ENCODE results near the gene SH2D3C. TPM values are rescaled to one million over a fixed set of nuclear protein-coding genes. Genes with fewer than 3 reads are reported as not detected.

Gene SH2D3C
- total and polyA plus RNA-seq, 12 donors = 2.1 to 27.1 (median 10.3) TPM

DNA sequence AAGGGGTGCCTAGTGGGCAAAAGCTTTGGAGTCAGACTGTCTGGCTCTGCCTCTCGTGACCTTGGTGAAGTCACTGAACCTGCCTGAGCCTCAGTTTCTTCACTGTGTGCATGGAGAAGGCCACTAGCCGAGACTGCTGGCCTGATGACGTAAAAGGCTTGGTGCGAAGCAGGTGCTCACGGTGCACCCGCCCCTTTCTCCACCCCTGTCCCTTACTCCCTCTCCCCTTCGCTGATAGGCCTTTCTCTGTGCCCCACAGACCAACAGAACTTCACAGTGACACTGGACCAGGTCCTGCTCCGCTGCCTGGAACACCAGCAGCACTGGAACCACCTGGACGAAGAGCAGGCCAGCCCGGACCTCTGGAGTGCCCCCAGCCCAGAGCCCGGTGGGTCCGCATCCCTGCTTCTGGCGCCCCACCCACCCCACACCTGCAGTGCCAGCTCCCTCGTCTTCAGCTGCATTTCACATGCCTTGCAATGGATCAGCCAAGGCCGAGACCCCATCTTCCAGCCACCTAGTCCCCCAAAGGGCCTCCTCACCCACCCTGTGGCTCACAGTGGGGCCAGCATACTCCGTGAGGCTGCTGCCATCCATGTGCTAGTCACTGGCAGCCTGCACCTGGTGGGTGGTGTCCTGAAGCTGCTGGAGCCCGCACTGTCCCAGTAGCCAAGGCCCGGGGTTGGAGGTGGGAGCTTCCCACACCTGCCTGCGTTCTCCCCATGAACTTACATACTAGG lies 34.6 kb upstream of the SH2D3C start:
- WGBS, 4 donors = 82 to 91% (median 89%) methylated on average over 6 to 19 of the region's 19 CpGs
- DNase-seq = peak in 1 of 7 donors; percentile 15
- peaks cover 0 to 30% of the 10 kb centered on the region in 2 donors for H3K4me1 ChIP-seq (replicated peaks in 1 of 2)
- no peaks in the 10 kb centered on the region for H3K9me3 ChIP-seq (replicated peaks in 1 of 3)
- peaks cover 0 to 85% of the 10 kb centered on the region in 2 donors for H3K36me3 ChIP-seq (replicated peaks in 1 of 2)
- no peak overlapping the region for H3K27ac ChIP-seq
- no peak overlapping the region for H3K4me3 ChIP-seq
- intact Hi-C loops (cut with DNase I) = no loop called here
- no peaks in the 10 kb centered on the region for H3K27me3 ChIP-seq
- TF ChIP-seq POLR2A (IDR thresholded peaks at IDR 0.05) = no peak
- TF ChIP-seq, protein P1, sequence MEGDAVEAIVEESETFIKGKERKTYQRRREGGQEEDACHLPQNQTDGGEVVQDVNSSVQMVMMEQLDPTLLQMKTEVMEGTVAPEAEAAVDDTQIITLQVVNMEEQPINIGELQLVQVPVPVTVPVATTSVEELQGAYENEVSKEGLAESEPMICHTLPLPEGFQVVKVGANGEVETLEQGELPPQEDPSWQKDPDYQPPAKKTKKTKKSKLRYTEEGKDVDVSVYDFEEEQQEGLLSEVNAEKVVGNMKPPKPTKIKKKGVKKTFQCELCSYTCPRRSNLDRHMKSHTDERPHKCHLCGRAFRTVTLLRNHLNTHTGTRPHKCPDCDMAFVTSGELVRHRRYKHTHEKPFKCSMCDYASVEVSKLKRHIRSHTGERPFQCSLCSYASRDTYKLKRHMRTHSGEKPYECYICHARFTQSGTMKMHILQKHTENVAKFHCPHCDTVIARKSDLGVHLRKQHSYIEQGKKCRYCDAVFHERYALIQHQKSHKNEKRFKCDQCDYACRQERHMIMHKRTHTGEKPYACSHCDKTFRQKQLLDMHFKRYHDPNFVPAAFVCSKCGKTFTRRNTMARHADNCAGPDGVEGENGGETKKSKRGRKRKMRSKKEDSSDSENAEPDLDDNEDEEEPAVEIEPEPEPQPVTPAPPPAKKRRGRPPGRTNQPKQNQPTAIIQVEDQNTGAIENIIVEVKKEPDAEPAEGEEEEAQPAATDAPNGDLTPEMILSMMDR (IDR thresholded peaks at IDR 0.05) = no peak

DNA sequence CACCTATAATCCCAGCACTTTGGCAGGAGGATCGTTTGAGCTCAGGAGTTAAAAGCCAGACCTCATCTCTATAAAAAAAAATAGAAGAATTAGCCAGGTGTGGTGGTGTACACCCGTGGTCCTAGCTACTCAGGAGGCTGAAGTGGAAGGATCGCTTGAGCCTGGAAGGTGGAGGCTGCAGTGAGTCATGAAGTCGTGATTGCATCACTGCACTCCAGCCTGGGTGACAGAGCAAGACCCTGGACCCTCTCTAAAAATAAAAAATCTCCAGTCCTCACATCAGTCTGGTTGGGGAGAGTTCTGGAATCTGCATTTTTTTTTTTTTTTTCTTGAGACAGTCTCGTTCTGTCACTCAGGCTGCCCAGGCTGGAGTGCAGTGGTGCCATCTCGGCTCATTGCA lies 33.5 kb upstream of the SH2D3C start:
- H3K27me3 ChIP-seq = no peaks in the 10 kb centered on the region
- WGBS, 4 donors = 87 to 93% (median 90%) methylated on average over 6 of the region's 6 CpGs
- DNase-seq = no peak
- H3K4me3 ChIP-seq = no peak overlapping the region
- H3K9me3 ChIP-seq (replicated peaks in 1 of 3) = no peaks in the 10 kb centered on the region
- no peak overlapping the region for H3K27ac ChIP-seq
- TF ChIP-seq POLR2A (IDR thresholded peaks at IDR 0.05) = no peak
- TF ChIP-seq, protein P1 (IDR thresholded peaks at IDR 0.05) = no peak
- peaks cover 0 to 20% of the 10 kb centered on the region in 2 donors for H3K4me1 ChIP-seq (replicated peaks in 1 of 2)
- H3K36me3 ChIP-seq (replicated peaks in 1 of 2) = peaks cover 0 to 85% of the 10 kb centered on the region in 2 donors
- intact Hi-C loops (cut with DNase I) = no loop called here

DNA sequence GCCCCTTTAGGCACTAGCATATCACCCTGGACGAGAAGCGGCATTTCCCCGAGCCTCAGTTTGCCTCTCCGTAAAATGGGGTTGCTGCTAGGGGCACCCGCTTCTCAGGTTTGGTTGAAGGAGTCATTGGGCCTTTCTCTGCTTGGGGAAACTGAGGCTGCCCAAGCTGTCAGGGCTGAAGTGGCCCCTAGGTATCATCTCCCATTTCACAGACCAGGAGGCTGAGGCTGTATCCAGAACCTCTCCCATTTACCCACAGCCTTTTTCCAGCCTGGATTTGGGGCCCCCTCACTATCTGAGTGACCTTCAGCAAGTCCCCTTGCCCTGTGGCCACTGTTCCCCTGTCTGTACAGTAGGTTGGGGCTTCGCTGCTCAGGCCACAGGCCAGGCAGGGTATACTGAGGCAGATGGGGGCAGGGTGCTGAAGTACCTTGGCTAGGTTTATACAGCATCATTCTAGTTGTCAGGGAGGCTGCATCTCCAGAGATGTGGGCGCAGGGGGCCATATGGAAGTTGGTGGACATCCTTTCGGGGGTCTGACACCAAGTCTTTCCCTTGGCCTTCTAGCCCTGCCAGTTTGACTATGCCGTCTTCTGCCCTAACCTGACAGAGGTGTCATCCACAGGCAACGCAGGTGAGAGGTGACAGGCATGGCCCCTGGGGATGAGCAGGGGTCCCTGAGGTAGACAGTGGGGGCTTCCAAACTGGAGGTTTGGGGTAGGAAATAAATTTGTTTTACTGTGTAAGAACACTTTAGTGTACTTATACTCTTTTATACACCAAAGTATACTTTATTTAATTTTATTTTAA lies 32.1 kb upstream of the SH2D3C start:
- Histone ChIP-seq H3K4me1 (replicated peaks in 1 of 2) (peaks cover 0 to 23% of the 10 kb centered on the region in 2 donors), H3K9me3 (replicated peaks in 1 of 3) (no peaks in the 10 kb centered on the region), H3K4me3 (no peak overlapping the region), H3K27me3 (no peaks in the 10 kb centered on the region), H3K36me3 (replicated peaks in 1 of 2) (peaks cover 0 to 85% of the 10 kb centered on the region in 2 donors), H3K27ac (peak overlapping the region in 1 of 5 donors; percentile 60)
- WGBS, 4 donors = 94 to 96% (median 95%) methylated on average over 4 to 10 of the region's 10 CpGs
- intact Hi-C loops (cut with DNase I) = no loop called here
- DNase-seq = no peak
- TF ChIP-seq, protein P1 (IDR thresholded peaks at IDR 0.05) = no peak
- TF ChIP-seq POLR2A (IDR thresholded peaks at IDR 0.05) = no peak
